GM06990 (cell line): ENCODE results near the gene GLCCI1.

Source experiments
- DNase-seq: peaks from one replicate; pipeline ENCODE4 v3.0.0-alpha.2; 2011; ENCODE audit not compliant: insufficient read length; ENCODE audit errors: extremely low read depth
- H3K27me3 ChIP-seq: replicated peaks from 2 replicates; pipeline ENCODE4 v1.6.0; 2011; ENCODE audit warnings: low read length; ENCODE audit not compliant: control insufficient read depth, insufficient read depth
- H3K36me3 ChIP-seq: 2 replicates; pipeline ENCODE4 v1.5.1; 2011; ENCODE audit warnings: low read length; ENCODE audit not compliant: control insufficient read depth, insufficient read depth
- H3K4me3 ChIP-seq: replicated peaks from 2 replicates; pipeline ENCODE4 v1.5.1; 2011; ENCODE audit warnings: low read depth, mild to moderate bottlenecking, control low read depth, low read length
- TF ChIP-seq, protein P1 (sequence below): IDR thresholded peaks from 2 replicates; pipeline ENCODE4 v1.5.1; 2011; ENCODE audit warnings: low read length, control low read depth, mild to moderate bottlenecking, inconsistent platforms; ENCODE audit not compliant: insufficient read depth, poor library complexity, severe bottlenecking

GLCCI1 gene

DNA sequence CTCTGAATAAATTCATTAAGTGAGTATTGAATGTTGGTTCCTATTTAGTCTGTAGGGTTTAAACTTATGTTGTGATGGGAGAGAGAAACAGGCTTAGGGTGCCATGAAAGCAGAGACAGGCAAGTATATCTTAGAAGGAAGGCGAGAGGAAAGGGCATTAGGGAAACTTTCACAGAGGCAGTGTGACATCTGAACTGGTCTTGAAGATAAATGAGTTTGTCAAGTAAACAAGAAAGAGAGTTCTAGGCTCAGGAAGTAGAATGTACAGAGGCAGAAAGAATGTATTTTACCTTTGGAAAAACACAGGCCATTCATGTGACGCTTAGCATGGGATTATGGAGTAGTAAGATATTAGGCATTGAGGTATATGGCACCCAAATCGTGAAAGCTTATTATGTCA, 34.5 kb downstream of the GLCCI1 start:
- TF ChIP-seq, protein P1, sequence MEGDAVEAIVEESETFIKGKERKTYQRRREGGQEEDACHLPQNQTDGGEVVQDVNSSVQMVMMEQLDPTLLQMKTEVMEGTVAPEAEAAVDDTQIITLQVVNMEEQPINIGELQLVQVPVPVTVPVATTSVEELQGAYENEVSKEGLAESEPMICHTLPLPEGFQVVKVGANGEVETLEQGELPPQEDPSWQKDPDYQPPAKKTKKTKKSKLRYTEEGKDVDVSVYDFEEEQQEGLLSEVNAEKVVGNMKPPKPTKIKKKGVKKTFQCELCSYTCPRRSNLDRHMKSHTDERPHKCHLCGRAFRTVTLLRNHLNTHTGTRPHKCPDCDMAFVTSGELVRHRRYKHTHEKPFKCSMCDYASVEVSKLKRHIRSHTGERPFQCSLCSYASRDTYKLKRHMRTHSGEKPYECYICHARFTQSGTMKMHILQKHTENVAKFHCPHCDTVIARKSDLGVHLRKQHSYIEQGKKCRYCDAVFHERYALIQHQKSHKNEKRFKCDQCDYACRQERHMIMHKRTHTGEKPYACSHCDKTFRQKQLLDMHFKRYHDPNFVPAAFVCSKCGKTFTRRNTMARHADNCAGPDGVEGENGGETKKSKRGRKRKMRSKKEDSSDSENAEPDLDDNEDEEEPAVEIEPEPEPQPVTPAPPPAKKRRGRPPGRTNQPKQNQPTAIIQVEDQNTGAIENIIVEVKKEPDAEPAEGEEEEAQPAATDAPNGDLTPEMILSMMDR, result no peak

DNA sequence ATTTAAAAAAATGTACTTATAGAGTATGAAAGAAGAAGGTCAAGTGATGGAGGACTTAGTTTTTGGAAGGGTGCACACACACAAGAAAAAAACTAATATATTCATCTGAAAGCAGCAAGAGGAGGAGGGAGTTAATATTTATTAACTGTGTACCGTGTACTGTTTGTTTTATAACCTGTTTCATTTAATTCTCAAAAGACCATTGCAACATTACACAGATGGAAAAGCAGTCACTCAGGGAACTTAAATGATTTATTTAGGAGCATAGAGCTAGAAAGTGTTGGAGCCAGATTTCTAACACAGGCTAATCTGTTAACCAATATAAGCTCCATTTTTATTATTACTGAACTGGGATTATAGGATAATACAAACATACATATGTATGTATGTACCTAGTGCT, 36.7 kb downstream of the GLCCI1 start:
- TF ChIP-seq, protein P1, result no peak
- Histone ChIP-seq H3K27me3 (no peaks in the 10 kb centered on the region), H3K4me3 (no peak overlapping the region), H3K36me3 (peaks cover 6% of the 10 kb centered on the region)
- no peak for DNase-seq

More for the DNA sequence above, 34.5 kb downstream of the GLCCI1 start:
- no peak for DNase-seq
- Histone ChIP-seq H3K27me3 (no peaks in the 10 kb centered on the region), H3K4me3 (no peak overlapping the region), H3K36me3 (peaks cover 6% of the 10 kb centered on the region)

GRCh38 chr7:8014399-8014798, 45.8 kb downstream of the GLCCI1 start:
- TF ChIP-seq, protein P1, result no peak
- no peak overlapping the region for H3K4me3 ChIP-seq
- DNase-seq, result no peak
- no peaks in the 10 kb centered on the region for H3K27me3 ChIP-seq
- no peaks in the 10 kb centered on the region; the same call in none of the 2 replicates for H3K36me3 ChIP-seq

- no peaks in the 10 kb centered on the region for H3K27me3 ChIP-seq
- TF ChIP-seq, protein P1, result no peak
- H3K4me3 ChIP-seq, result no peak overlapping the region
- no peaks in the 10 kb centered on the region; the same call in none of the 2 replicates for H3K36me3 ChIP-seq
- DNase-seq, result no peak
Measured at GRCh38 chr7:8015100-8015745, 46.6 kb downstream of the GLCCI1 start.

DNA sequence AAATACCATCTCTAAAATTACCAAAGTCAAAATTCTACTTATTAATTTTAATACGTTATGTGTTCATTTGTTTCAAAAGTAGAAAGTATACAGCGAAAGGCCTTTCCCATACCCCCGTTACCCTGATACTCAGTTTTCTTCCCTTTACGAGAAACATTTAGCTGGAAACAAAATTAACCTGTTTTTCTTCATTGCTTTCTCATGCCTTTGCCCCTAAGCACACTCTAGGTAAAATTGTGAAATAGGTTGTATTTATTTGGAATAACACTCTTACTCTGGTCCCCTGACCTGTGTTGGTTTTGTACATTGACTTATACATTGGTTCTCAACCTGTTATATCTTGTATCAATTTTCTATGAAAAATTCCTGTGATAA, 47.1 kb downstream of the GLCCI1 start:
- DNase-seq, result no peak
- TF ChIP-seq, protein P1, result no peak

DNA sequence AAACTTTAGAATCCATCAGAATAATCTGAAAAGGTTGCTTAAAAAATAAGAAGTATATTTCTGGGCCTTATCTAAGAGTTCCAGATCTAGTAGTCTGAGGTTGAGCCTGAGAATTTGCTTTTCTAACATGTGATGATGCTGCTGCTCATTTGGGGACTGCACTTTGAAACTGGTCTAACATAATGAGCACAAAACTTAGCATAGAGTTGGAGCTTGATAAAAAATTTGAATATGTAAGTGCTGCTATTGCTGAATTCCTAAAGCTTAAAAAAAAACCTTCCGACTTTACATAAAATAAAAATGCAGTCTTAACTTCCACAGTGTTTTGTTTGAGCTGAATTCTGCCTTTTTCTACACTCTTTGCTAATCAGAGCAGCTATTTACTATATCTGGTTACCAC, 48.8 kb downstream of the GLCCI1 start:
- TF ChIP-seq, protein P1, result no peak
- no peak for DNase-seq
- Histone ChIP-seq H3K4me3 (no peak overlapping the region), H3K36me3 (no peaks in the 10 kb centered on the region; the same call in none of the 2 replicates), H3K27me3 (no peaks in the 10 kb centered on the region)

More for the DNA sequence above, 47.1 kb downstream of the GLCCI1 start:
- no peaks in the 10 kb centered on the region for H3K27me3 ChIP-seq
- H3K36me3 ChIP-seq, result no peaks in the 10 kb centered on the region; the same call in none of the 2 replicates
- H3K4me3 ChIP-seq, result no peak overlapping the region
